ENCODE data around the gene FARSA. TPM values are rescaled to one million over a fixed set of nuclear protein-coding genes. Genes with fewer than 3 reads are reported as not detected.

The FARSA gene
- total and polyA plus RNA-seq, 2 of the 13 experiments (the other 11 are each of a cell fraction or from before 2014, with no cell fraction given), result 25.9 to 72.0 TPM

DNA sequence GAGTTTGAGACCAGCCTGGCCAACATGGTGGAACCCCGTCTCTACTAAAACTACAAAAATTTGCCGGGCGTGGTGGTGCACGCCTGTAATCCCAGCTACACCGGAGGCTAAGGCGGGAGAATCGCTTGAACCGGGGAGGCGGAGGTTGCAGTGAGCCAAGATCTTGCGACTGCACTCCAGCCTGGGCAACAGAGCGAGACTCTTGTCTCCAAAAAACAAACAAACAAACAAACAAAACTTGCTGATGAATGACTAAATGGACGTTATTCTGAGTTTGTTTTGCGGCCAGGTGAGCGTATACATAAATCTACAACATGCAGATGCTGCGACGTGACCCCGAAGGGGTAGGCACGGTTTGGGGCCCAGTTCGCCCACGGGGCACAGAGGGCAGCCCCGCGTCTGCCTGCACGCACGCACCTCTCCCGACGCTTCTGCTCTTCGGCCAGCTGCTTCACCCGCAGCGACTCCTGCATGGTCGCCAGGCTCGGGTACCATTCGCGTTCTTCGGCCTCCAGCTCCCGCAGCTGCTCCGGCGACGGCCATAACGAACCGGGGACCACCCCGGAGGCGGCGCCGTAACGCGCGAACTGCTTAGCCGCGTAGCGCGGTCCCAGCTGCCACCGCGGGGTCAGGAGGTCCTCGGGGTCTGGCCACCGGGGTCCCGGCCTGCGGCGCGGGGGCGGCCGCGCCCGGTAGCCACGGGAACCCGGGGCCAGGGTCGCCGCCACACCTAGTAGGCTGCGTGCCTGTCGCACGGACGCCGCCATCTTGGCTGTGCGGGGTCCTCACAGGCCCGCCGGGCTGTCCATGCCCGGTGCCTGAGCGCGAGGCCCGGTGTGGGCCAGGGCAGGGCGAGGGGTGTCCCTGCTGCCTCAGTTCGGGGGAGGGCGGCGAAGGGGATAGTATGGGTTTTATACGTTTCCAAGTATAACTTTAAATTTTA, 23.2 kb upstream of the FARSA start, which contains the start of gene GADD45GIP1 (continued):
- TF ChIP-seq, protein P1, sequence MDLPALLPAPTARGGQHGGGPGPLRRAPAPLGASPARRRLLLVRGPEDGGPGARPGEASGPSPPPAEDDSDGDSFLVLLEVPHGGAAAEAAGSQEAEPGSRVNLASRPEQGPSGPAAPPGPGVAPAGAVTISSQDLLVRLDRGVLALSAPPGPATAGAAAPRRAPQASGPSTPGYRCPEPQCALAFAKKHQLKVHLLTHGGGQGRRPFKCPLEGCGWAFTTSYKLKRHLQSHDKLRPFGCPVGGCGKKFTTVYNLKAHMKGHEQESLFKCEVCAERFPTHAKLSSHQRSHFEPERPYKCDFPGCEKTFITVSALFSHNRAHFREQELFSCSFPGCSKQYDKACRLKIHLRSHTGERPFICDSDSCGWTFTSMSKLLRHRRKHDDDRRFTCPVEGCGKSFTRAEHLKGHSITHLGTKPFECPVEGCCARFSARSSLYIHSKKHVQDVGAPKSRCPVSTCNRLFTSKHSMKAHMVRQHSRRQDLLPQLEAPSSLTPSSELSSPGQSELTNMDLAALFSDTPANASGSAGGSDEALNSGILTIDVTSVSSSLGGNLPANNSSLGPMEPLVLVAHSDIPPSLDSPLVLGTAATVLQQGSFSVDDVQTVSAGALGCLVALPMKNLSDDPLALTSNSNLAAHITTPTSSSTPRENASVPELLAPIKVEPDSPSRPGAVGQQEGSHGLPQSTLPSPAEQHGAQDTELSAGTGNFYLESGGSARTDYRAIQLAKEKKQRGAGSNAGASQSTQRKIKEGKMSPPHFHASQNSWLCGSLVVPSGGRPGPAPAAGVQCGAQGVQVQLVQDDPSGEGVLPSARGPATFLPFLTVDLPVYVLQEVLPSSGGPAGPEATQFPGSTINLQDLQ (CRISPR knock-in tag; IDR thresholded peaks at IDR 0.05), result 0 out of 2 replicates have a peak, but pooled peaks have one; percentile 65
- TF ChIP-seq TOPORS (CRISPR knock-in tag; IDR thresholded peaks at IDR 0.05) (peak; percentile 52; the same call in 1 of the 2 replicates), ZNF253 (CRISPR knock-in tag; IDR thresholded peaks at IDR 0.05; ENCODE audit: borderline replicate concordance) (peak; percentile 25; the same call in 1 of the 2 replicates), HNRNPK (IDR thresholded peaks at IDR 0.05; ENCODE audit: low read depth, low read length, poor library complexity, severe bottlenecking) (peak; percentile 70), POLR2AphosphoS2 (IDR thresholded peaks at IDR 0.05; ENCODE audit: low read depth, low read length) (no peak), KLF15 (CRISPR knock-in tag; IDR thresholded peaks at IDR 0.05; ENCODE audit: borderline replicate concordance) (no peak), CEBPB (IDR thresholded peaks at IDR 0.05; ENCODE audit: borderline replicate concordance, low read depth, low read length) (no peak), DPF2 (CRISPR knock-in tag; IDR thresholded peaks at IDR 0.05; ENCODE audit: borderline replicate concordance, low read depth) (no peak), HOXA9 (CRISPR knock-in tag; IDR thresholded peaks at IDR 0.05; ENCODE audit: borderline replicate concordance) (no peak), NFRKB (IDR thresholded peaks at IDR 0.05) (no peak)
- TF ChIP-seq, protein P2, sequence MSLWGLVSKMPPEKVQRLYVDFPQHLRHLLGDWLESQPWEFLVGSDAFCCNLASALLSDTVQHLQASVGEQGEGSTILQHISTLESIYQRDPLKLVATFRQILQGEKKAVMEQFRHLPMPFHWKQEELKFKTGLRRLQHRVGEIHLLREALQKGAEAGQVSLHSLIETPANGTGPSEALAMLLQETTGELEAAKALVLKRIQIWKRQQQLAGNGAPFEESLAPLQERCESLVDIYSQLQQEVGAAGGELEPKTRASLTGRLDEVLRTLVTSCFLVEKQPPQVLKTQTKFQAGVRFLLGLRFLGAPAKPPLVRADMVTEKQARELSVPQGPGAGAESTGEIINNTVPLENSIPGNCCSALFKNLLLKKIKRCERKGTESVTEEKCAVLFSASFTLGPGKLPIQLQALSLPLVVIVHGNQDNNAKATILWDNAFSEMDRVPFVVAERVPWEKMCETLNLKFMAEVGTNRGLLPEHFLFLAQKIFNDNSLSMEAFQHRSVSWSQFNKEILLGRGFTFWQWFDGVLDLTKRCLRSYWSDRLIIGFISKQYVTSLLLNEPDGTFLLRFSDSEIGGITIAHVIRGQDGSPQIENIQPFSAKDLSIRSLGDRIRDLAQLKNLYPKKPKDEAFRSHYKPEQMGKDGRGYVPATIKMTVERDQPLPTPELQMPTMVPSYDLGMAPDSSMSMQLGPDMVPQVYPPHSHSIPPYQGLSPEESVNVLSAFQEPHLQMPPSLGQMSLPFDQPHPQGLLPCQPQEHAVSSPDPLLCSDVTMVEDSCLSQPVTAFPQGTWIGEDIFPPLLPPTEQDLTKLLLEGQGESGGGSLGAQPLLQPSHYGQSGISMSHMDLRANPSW (CRISPR knock-in tag; IDR thresholded peaks at IDR 0.05; ENCODE audit: borderline replicate concordance), result no peak
- TF ChIP-seq, protein P3, sequence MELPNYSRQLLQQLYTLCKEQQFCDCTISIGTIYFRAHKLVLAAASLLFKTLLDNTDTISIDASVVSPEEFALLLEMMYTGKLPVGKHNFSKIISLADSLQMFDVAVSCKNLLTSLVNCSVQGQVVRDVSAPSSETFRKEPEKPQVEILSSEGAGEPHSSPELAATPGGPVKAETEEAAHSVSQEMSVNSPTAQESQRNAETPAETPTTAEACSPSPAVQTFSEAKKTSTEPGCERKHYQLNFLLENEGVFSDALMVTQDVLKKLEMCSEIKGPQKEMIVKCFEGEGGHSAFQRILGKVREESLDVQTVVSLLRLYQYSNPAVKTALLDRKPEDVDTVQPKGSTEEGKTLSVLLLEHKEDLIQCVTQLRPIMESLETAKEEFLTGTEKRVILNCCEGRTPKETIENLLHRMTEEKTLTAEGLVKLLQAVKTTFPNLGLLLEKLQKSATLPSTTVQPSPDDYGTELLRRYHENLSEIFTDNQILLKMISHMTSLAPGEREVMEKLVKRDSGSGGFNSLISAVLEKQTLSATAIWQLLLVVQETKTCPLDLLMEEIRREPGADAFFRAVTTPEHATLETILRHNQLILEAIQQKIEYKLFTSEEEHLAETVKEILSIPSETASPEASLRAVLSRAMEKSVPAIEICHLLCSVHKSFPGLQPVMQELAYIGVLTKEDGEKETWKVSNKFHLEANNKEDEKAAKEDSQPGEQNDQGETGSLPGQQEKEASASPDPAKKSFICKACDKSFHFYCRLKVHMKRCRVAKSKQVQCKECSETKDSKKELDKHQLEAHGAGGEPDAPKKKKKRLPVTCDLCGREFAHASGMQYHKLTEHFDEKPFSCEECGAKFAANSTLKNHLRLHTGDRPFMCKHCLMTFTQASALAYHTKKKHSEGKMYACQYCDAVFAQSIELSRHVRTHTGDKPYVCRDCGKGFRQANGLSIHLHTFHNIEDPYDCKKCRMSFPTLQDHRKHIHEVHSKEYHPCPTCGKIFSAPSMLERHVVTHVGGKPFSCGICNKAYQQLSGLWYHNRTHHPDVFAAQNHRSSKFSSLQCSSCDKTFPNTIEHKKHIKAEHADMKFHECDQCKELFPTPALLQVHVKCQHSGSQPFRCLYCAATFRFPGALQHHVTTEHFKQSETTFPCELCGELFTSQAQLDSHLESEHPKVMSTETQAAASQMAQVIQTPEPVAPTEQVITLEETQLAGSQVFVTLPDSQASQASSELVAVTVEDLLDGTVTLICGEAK (IDR thresholded peaks at IDR 0.05), result no peak
- TF ChIP-seq, protein P3 (CRISPR knock-in tag; IDR thresholded peaks at IDR 0.05), result no peak; the same call in 1 of the 2 replicates

Data from HepG2 (cell line).